ENCODE measurements around the gene SPRY4. TPM values are rescaled to one million over a fixed set of nuclear protein-coding genes. Genes with fewer than 3 reads are reported as not detected.

SPRY4 gene
- polyA plus RNA-seq, 2 of the 4 experiments (the other 2 are of a cell fraction) = 3.4 to 5.7 TPM

- TF ChIP-seq ATOH8 (CRISPR knock-in tag; IDR thresholded peaks at IDR 0.05; ENCODE audit: low read depth) = no peak
- 0 out of 2 replicates have a peak, but pooled peaks have one; percentile 14 for TF ChIP-seq TFCP2L1 (CRISPR knock-in tag; IDR thresholded peaks at IDR 0.05)
- no peak for TF ChIP-seq E2F6 (IDR thresholded peaks at IDR 0.05; ENCODE audit: borderline replicate concordance, low read depth)
- no peak for TF ChIP-seq ESRRA (IDR thresholded peaks at IDR 0.05; ENCODE audit: borderline replicate concordance, low read length)
- no peak for TF ChIP-seq FOSB (CRISPR knock-in tag; IDR thresholded peaks at IDR 0.05)
- peak; percentile 21; the same call in 2 of the 3 replicates for TF ChIP-seq SMC3 (IDR thresholded peaks at IDR 0.05)
- no peak for TF ChIP-seq ZNF302 (CRISPR knock-in tag; IDR thresholded peaks at IDR 0.05)
- no peak for TF ChIP-seq MAZ (IDR thresholded peaks at IDR 0.05; ENCODE audit: borderline replicate concordance, low read depth, low read length)
- TF ChIP-seq USF2 (IDR thresholded peaks at IDR 0.05) = no peak
- TF ChIP-seq KDM1A (IDR thresholded peaks at IDR 0.05; ENCODE audit: low read depth) = no peak
- peak; percentile 86 for TF ChIP-seq BCL3 (IDR thresholded peaks at IDR 0.05)
- no peak for TF ChIP-seq MAFK (IDR thresholded peaks at IDR 0.05; ENCODE audit: partially characterized antibody)
- TF ChIP-seq JUNB (IDR thresholded peaks at IDR 0.05) = no peak
- TF ChIP-seq RAD21 (conservative IDR thresholded peaks at IDR 0.05 in 1 of 2, IDR thresholded peaks at IDR 0.05 in 1 of 2) = peak in 1 of 2 experiments; percentile 28; a peak in 2 of 5 replicates
- no peak for TF ChIP-seq FOSL2 (IDR thresholded peaks at IDR 0.05)
- TF ChIP-seq FOSL2 (CRISPR knock-in tag; IDR thresholded peaks at IDR 0.05) = peak; percentile 44; the same call in 1 of the 2 replicates
- no peak for TF ChIP-seq RARB (CRISPR knock-in tag; IDR thresholded peaks at IDR 0.05)
- no peak for TF ChIP-seq CTCF (IDR thresholded peaks at IDR 0.05)
- TF ChIP-seq HOXB5 (CRISPR knock-in tag; IDR thresholded peaks at IDR 0.05) = no peak
- no peak for TF ChIP-seq CHD4 (IDR thresholded peaks at IDR 0.05; ENCODE audit: borderline replicate concordance)
- TF ChIP-seq ELK1 (IDR thresholded peaks at IDR 0.05; ENCODE audit: low read depth, low read length) = no peak
- TF ChIP-seq FOXS1 (CRISPR knock-in tag; IDR thresholded peaks at IDR 0.05) = no peak
Observed at GRCh38 chr5:142356716-142357468, 32.1 kb upstream of the SPRY4 start (continued).

Measured in A549 (cell line).